ENCODE results near the gene YJEFN3.

YJEFN3 gene

DNA sequence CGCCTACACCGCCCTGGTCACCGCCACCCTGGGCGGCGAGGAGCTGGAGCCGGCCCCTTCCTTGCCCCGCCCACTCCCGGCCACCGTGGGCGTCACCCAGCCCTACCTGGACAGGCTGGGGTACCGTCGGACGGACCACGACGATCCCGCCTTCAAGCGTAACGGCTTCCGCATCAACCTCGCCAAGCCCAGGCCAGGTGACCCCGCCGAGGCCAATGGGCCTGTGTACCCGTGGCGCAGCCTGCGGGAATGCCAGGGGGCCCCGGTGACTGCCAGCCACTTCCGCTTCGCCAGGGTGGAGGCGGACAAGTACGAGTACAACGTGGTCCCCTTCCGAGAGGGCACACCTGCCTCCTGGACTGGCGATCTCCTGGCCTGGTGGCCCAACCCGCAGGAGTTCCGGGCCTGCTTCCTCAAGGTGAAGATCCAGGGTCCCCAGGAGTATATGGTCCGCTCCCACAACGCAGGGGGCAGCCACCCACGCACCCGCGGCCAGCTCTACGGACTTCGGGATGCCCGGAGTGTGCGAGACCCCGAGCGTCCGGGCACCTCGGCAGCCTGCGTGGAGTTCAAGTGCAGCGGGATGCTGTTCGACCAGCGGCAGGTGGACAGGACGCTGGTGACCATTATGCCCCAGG lies 16.4 kb downstream of the YJEFN3 start:
- Mint-ChIP-seq H3K36me3 (peaks cover 0 to 2% of the 10 kb centered on the region in 2 donors), H3K27ac (no peak overlapping the region), H3K9me3 (no peaks in the 10 kb centered on the region), H3K27me3 (peaks cover 34 to 57% of the 10 kb centered on the region in 2 donors), H3K4me1 (peaks cover 10 to 12% of the 10 kb centered on the region in 2 donors), H3K4me3 (no peak overlapping the region)
- DNase-seq (no peak), ATAC-seq (replicated peaks) (no peak)

DNA sequence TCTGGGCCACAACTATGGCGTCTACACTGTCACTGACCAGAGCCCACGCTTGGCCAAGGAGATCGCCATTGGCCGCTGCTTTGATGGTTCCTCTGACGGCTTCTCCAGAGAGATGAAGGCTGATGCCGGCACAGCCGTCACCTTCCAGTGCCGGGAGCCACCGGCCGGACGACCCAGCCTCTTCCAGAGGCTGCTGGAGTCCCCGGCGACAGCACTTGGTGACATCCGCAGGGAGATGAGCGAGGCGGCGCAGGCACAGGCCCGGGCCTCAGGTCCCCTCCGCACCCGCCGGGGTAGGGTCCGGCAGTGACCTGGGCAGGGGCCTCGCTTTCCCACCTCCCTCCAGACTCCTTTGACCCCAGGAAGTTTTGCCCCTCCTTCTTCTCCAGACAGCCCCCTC lies 17.0 kb downstream of the YJEFN3 start:
- H3K9me3 Mint-ChIP-seq: no peaks in the 10 kb centered on the region
- no peak overlapping the region for H3K4me3 Mint-ChIP-seq
- no peaks in the 10 kb centered on the region for H3K36me3 Mint-ChIP-seq
- H3K27me3 Mint-ChIP-seq: peaks cover 34 to 54% of the 10 kb centered on the region in 2 donors
- DNase-seq: no peak
- H3K27ac Mint-ChIP-seq: no peak overlapping the region
- H3K4me1 Mint-ChIP-seq: peaks cover 7 to 9% of the 10 kb centered on the region in 2 donors
- ATAC-seq (replicated peaks): no peak

DNA sequence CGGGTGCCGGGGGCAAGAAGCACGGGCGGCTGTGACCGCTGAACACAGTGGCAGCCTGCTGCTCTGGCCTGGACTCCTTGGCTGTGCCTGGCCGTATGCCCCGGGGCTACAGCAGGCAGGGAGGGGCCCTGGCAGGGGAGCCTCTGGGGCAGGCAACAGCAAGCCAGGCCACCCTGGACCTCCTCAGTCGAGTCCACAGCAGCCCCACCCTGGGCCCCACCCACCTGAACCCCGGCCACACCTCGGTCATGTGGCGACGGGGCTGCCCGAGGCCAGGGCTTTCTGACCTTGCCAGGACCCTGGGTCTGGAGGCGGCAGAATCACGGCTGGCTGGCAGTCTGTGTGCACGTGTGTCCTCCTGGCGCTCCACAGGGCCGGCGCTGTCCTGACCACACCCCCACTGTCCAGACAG lies 18.0 kb downstream of the YJEFN3 start:
- Mint-ChIP-seq H3K4me3 (no peak overlapping the region), H3K4me1 (peaks cover 0 to 2% of the 10 kb centered on the region in 2 donors), H3K36me3 (no peaks in the 10 kb centered on the region), H3K27me3 (peaks cover 26 to 43% of the 10 kb centered on the region in 2 donors), H3K27ac (no peak overlapping the region), H3K9me3 (peaks cover 0 to 2% of the 10 kb centered on the region in 2 donors)
- ATAC-seq (replicated peaks) (no peak), DNase-seq (no peak)

DNA sequence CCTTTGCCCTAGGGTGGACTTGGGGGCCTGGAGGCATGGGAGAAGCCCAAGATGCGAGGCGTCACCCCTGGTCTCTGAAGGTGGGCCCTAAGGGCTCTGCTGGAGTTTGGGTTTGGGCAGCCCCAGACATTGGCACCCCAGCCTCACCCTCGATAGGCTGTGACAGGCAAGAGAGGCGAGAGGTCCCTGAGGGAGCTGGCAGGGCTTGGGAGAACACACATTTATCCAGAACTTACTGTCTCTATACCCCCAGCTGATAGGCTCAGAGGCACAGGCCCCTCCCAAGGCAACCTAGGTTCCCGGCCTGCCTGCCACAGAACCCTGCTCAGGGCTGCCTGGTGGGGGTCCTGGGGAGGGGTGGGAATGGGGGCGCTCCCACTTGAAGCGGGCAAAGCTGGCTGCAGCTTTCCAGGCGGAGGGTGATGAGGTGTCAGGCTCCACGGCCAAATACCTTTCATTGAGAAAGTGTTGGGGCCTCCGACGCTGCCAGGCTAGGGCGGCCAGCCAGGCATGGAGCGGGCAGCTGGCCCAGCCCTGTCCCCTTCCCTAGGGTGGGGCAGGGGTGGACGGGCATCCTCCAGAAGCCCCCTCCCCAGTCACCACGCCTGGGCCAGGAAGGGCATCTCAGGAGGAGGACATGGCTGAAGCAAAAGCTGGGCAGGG lies 19.1 kb downstream of the YJEFN3 start:
- Mint-ChIP-seq H3K9me3 (peaks cover 0 to 2% of the 10 kb centered on the region in 2 donors), H3K27ac (no peak overlapping the region), H3K36me3 (no peaks in the 10 kb centered on the region), H3K4me3 (no peak overlapping the region), H3K4me1 (no peaks in the 10 kb centered on the region), H3K27me3 (peaks cover 16 to 33% of the 10 kb centered on the region in 2 donors)
- DNase-seq (no peak), ATAC-seq (replicated peaks) (no peak)

DNA sequence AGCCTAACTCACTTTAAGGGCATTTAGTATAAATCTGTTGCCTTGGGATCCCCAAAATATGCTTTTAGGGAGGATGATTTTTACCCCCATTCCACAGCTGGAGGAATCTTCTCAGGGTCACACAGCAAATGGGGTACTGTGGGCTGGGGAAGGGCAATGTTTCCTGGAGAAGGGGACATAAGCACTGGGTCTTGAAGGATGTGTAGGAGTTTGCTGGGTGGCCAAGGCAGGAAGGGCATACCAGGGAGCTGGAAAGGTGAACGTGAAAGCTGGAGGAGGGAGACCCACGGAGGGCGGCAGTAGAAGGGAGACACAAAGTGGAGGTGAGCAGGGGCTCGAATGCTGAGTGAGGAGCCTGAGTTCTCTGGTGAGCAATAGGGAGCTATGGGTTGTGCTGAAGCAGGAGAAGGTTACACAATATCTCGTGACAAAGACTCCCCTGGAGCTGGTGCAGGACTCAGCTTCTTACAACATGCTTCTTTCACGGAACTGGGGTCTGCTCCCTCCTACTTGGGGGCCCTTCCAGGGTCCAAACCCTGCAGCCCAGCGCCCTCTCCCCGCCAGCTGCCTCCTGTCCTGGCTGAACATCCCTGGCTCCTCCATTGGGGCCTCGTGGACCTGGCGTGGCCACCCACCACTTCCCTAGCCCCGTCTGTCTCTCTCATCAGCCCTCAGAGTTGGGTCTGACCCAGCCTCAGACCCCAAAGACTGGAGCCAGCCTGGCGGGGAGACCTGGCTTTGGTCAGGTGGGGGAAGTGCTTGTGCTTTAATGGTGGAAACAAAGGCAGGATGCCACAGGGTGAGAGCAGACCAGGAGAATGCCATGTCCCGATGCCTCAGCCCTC lies 20.4 kb downstream of the YJEFN3 start:
- peaks cover 6 to 20% of the 10 kb centered on the region in 2 donors for H3K27me3 Mint-ChIP-seq
- ATAC-seq (replicated peaks) (no peak), DNase-seq (no peak)
- H3K4me3 Mint-ChIP-seq: no peak overlapping the region
- H3K4me1 Mint-ChIP-seq: no peaks in the 10 kb centered on the region
- H3K27ac Mint-ChIP-seq: no peak overlapping the region
- H3K9me3 Mint-ChIP-seq: peaks cover 0 to 2% of the 10 kb centered on the region in 2 donors
- H3K36me3 Mint-ChIP-seq: no peaks in the 10 kb centered on the region

DNA sequence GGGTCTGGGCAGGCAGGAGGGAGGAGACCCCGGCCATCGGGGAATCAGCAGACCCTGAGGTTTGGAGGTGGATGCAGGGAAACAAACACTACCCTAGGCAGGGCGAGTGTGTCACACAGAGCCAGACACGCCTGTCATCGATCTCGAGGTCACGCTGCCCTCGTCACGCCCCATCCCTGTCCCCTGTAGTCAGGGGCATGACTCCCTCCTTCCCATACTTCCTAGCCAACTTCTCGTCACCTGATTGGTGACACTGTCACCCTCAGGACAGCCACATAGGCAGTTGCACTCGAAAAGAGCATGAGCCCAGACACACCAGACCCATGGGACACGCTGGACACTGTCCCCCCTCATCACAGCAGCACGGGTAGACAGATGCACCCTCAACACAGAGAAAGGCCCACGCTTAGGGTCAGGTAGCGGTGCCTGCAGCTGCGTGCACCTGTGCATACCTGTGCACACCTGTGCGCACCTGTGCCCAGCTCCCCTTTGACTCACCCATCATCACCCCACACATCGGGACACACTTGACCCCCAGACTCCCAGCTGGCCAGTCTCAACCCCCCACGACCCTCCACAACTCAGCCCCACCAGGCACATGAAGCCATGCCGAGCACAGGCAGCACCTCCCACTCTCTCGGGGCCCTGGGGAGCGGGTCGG lies 21.2 kb downstream of the YJEFN3 start:
- Mint-ChIP-seq H3K4me3 (no peak overlapping the region), H3K27ac (no peak overlapping the region), H3K4me1 (no peaks in the 10 kb centered on the region), H3K9me3 (peaks cover 0 to 2% of the 10 kb centered on the region in 2 donors), H3K27me3 (peaks cover 6 to 20% of the 10 kb centered on the region in 2 donors), H3K36me3 (no peaks in the 10 kb centered on the region)
- no peak for DNase-seq
- ATAC-seq (replicated peaks): no peak

DNA sequence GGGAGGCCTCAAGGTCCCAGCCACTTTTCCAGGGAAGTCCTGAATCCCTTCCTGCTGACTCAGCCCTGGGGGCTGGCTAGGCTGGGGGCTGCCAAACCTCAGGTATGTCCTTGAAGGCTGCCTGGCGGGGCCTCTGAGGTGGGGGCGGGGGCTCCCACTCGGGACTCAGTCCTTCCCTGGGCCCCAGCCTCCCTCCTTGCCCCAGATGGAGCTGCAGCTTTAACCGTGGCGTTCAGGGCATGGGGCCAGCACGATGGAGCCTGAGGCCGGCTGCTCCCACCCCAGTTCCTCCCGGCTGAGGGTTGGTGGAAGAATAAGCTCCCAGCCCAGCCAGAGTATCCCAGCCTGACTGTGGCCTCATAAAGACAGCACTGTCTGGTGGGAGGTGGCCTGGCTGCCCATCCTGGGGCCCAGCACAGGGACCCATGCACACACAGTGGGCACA lies 21.8 kb downstream of the YJEFN3 start:
- Mint-ChIP-seq H3K36me3 (no peaks in the 10 kb centered on the region), H3K27me3 (peaks cover 6 to 20% of the 10 kb centered on the region in 2 donors), H3K4me3 (no peak overlapping the region), H3K9me3 (peaks cover 0 to 2% of the 10 kb centered on the region in 2 donors), H3K27ac (no peak overlapping the region), H3K4me1 (no peaks in the 10 kb centered on the region)
- no peak for DNase-seq
- no peak for ATAC-seq (replicated peaks)

DNA sequence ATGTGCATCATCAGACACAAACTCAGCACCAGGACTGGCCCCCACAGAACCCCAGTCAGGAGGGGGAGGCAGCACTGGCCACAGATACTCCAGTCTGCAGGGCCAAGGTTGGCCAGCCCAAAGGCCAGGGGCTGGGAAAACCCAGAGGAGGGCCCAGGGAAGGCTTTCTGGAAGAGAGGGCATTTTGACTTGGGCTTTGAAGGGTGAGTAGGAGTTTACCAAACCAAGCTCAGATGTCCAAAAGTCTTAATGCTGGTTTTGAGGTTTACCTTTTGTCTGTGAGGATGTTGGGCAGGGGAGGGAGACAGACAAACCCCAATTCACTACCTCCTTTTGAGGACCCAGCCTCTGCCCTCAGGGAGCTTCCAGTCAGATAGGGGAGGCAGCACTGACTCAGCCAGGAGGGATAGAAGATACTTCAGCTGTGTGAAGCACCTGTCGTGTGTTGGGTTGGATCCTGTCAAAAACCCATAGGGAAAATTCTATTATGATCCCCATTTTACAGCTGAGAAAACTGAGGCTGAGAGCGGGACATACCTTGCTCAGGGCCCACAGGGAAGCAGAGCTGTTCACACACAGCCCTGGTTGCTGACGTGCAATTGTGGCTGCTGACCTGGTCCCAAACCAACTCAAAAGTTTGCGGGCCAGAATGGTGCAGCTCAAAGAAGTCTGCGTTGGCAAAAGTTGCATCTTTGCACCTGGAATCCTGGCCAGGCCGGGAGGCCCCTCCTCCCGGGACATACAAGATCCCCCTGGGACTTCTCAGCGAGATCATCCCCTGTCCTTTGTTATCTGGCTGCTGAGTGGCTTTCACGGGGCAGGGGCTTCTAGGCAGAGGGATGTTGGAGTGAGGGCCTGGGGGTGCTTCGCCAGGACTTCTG lies 22.5 kb downstream of the YJEFN3 start:
- Mint-ChIP-seq H3K4me3 (no peak overlapping the region), H3K9me3 (peaks cover 0 to 2% of the 10 kb centered on the region in 2 donors), H3K27ac (no peak overlapping the region), H3K4me1 (no peaks in the 10 kb centered on the region), H3K36me3 (no peaks in the 10 kb centered on the region), H3K27me3 (peaks cover 6 to 20% of the 10 kb centered on the region in 2 donors)
- no peak for DNase-seq
- no peak for ATAC-seq (replicated peaks)

DNA sequence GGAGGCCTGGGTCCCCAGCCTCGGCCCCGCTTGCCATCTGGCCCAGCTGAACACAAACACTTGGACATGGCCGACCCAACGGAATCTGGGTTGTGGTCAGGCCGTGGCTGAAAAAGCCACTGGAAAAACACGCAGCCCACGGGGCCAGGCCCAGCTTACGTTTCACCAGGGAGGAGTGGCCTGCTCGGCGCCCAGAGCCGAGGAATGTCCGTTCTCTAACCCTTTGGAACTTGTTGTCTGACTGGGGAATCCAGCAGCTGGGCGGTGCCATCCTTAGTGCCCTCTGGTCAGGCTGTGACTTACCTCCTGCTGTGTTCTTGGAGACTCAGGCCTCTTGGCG lies 23.1 kb downstream of the YJEFN3 start:
- Mint-ChIP-seq H3K36me3 (no peaks in the 10 kb centered on the region), H3K4me3 (no peak overlapping the region), H3K27me3 (peaks cover 6 to 20% of the 10 kb centered on the region in 2 donors), H3K9me3 (peaks cover 0 to 2% of the 10 kb centered on the region in 2 donors), H3K27ac (peak overlapping the region; percentile 67), H3K4me1 (no peaks in the 10 kb centered on the region)
- DNase-seq (no peak), ATAC-seq (replicated peaks) (no peak)

DNA sequence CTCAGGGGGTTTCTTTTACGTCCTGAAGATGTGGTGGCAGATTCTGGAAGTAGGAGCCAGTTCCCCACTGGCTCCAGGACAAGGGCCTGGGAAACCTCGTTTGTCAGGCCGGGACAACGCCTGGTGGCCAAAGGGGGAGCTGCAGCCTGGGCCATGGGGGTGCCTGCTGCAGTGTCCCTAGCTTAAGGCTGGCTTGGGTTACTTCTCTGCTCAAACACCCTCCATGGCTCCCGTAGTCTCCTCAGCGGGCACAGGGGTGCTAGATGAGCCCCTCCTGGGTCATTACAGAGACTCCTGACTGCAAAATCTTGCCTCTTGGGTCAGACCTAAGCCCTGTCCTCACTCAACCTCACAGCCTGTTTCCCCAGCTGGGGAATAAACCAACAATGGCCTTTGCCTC lies 24.1 kb downstream of the YJEFN3 start:
- Mint-ChIP-seq H3K4me3 (no peak overlapping the region), H3K4me1 (no peaks in the 10 kb centered on the region), H3K9me3 (peaks cover 0 to 2% of the 10 kb centered on the region in 2 donors), H3K27me3 (peaks cover 6 to 20% of the 10 kb centered on the region in 2 donors), H3K27ac (no peak overlapping the region), H3K36me3 (no peaks in the 10 kb centered on the region)
- DNase-seq (no peak), ATAC-seq (replicated peaks) (peak in 1 of 2 donors; percentile 62)

DNA sequence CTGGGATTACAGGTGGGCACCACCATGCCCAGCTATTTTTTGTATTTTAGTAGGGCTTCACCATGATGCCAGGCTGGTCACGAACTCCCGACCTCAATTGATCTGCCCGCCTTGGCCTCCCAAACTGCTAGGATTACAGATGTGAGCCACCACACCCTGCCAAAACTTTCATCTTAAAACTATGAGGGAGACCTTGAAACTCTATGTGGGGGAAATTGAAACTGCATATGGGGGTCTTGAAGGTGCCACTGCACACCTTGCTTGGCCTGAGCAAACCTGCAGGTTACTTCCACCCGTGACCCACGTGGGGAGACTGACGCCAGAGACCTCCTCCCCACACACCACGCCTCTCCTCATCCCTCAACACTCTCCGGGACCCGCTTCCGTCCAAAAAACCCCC lies 25.0 kb downstream of the YJEFN3 start:
- ATAC-seq (replicated peaks) (no peak), DNase-seq (no peak)
- peaks cover 0 to 2% of the 10 kb centered on the region in 2 donors for H3K4me1 Mint-ChIP-seq
- H3K27me3 Mint-ChIP-seq: peaks cover 6 to 17% of the 10 kb centered on the region in 2 donors
- H3K4me3 Mint-ChIP-seq: no peak overlapping the region
- H3K27ac Mint-ChIP-seq: no peak overlapping the region
- H3K36me3 Mint-ChIP-seq: peaks cover 0 to 5% of the 10 kb centered on the region in 2 donors
- H3K9me3 Mint-ChIP-seq: peaks cover 0 to 2% of the 10 kb centered on the region in 2 donors

DNA sequence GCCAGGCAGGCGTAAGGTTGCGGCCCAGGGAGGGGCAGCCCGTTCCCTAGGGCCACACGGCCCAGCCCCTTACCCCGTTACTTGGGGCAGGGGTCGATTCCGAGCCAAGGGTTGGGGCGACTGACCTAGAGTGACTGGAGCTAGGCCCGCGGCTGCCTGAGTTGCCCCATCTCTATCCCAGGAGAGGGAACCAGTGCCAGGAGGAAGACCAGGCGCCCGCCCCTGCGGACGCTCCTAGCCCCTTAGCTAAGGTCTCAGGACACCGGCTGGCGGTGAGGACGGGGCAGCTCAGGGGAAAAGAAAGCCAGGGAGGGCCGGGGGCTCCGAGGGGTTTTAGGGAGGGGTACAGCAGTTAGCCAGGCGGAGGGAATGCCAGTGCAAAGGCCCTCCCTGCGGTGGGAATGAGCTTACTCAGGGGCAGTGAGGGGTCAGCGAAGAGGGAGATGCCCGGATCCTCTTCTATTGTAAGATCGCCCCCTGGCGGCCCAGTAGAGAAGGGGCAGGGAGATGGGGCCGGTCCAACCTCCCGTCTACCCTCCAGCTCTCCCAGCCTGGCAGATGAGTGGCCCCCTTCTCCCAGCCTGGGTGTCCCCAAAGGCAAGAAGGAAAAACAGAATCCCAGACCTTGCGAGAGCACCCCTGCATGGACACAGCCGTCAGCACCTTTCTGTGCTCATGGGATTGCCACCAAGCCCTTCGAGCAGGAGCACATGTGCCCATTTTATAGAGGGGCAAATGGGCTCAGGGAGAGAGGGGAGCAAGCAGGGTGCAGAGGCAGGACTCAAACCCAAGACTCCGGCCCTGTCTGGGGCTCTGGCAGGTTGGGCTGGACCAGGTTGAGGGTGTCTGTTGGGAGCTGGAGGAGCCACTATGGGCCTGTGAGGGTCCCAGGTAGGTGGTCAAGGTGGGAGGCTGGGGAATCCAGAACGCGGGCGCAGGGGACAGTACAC lies 25.6 kb downstream of the YJEFN3 start:
- Mint-ChIP-seq H3K27me3 (peaks cover 6 to 10% of the 10 kb centered on the region in 2 donors), H3K36me3 (peaks cover 0 to 9% of the 10 kb centered on the region in 2 donors), H3K4me1 (peaks cover 0 to 6% of the 10 kb centered on the region in 2 donors), H3K4me3 (no peak overlapping the region), H3K27ac (no peak overlapping the region), H3K9me3 (peaks cover 0 to 2% of the 10 kb centered on the region in 2 donors)
- DNase-seq (peak; percentile 32), ATAC-seq (replicated peaks) (peak; percentile 62 to 66)
